ENCODE results near the gene XYLT1. TPM values are rescaled to one million over a fixed set of nuclear protein-coding genes. Genes with fewer than 3 reads are reported as not detected.

The XYLT1 gene
- total and polyA plus RNA-seq, 10 of the 15 experiments (the other 5 are each of a cell fraction or from before 2014, with no cell fraction given): 0.88 to 14.8 (median 5.8) TPM

DNA sequence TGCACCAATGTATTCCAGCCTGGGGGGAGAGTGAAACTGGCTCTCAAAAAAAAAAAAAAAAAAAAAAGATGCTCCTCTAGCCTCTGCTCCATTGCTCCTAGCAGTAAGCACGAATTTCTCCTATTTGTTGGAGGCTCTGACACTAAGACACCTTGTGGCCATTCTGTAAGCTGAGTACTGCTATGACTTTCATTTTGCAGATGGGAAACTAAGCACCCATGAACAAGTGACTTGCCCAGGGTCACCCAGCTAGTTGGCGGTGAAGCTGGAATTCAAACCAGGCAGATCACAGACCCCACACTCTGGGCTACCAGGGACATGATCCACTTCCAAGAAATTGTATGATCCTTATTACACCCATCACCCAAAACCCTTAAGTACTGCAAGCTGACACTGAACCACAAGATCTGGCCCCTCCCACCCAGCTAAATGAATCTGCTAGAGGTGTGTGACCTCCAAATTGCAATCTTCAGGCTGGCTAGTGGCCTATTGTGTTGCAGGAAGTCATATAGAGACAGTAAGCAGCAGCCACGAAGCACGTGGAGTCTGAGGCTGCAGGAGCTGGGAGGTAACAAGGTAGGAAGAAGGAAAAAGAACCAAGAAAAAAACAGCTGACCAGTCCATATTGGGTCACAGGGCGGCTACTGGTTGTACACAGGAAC lies 209.4 kb downstream of the XYLT1 start (continued):
- TF ChIP-seq, protein P1, sequence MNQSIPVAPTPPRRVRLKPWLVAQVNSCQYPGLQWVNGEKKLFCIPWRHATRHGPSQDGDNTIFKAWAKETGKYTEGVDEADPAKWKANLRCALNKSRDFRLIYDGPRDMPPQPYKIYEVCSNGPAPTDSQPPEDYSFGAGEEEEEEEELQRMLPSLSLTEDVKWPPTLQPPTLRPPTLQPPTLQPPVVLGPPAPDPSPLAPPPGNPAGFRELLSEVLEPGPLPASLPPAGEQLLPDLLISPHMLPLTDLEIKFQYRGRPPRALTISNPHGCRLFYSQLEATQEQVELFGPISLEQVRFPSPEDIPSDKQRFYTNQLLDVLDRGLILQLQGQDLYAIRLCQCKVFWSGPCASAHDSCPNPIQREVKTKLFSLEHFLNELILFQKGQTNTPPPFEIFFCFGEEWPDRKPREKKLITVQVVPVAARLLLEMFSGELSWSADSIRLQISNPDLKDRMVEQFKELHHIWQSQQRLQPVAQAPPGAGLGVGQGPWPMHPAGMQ (IDR thresholded peaks at IDR 0.05; ENCODE audit: borderline replicate concordance): no peak
- no peak for TF ChIP-seq TAF1 (IDR thresholded peaks at IDR 0.05; ENCODE audit: borderline replicate concordance, low read depth, low read length)
- TF ChIP-seq, protein P2, sequence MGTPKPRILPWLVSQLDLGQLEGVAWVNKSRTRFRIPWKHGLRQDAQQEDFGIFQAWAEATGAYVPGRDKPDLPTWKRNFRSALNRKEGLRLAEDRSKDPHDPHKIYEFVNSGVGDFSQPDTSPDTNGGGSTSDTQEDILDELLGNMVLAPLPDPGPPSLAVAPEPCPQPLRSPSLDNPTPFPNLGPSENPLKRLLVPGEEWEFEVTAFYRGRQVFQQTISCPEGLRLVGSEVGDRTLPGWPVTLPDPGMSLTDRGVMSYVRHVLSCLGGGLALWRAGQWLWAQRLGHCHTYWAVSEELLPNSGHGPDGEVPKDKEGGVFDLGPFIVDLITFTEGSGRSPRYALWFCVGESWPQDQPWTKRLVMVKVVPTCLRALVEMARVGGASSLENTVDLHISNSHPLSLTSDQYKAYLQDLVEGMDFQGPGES (IDR thresholded peaks at IDR 0.05): no peak
- TF ChIP-seq HDAC2 (IDR thresholded peaks at IDR 0.05): no peak
- TF ChIP-seq ZZZ3 (IDR thresholded peaks at IDR 0.05; ENCODE audit: control insufficient read depth, insufficient read length, low read depth): no peak
- no peak for TF ChIP-seq MEF2B (IDR thresholded peaks at IDR 0.05; ENCODE audit: partially characterized antibody, poor library complexity, severe bottlenecking)
- no peak for TF ChIP-seq ASH2L (IDR thresholded peaks at IDR 0.05; ENCODE audit: borderline replicate concordance, low read depth)
- TF ChIP-seq EP300 (IDR thresholded peaks at IDR 0.05; ENCODE audit: borderline replicate concordance in 1 of 2, control insufficient read depth in 1 of 2, low read depth in 2 of 2, low read length in 2 of 2): no peak
- no peak for TF ChIP-seq MEF2A (IDR thresholded peaks at IDR 0.05; ENCODE audit: insufficient read depth, low read depth, low read length)
- no peak for TF ChIP-seq CEBPB (IDR thresholded peaks at IDR 0.05; ENCODE audit: borderline replicate concordance in 1 of 2, low read depth in 2 of 2, low read length in 2 of 2)
- TF ChIP-seq SUPT20H (IDR thresholded peaks at IDR 0.05; ENCODE audit: borderline replicate concordance, control insufficient read depth, low read depth, low read length): no peak
- TF ChIP-seq, protein P3, sequence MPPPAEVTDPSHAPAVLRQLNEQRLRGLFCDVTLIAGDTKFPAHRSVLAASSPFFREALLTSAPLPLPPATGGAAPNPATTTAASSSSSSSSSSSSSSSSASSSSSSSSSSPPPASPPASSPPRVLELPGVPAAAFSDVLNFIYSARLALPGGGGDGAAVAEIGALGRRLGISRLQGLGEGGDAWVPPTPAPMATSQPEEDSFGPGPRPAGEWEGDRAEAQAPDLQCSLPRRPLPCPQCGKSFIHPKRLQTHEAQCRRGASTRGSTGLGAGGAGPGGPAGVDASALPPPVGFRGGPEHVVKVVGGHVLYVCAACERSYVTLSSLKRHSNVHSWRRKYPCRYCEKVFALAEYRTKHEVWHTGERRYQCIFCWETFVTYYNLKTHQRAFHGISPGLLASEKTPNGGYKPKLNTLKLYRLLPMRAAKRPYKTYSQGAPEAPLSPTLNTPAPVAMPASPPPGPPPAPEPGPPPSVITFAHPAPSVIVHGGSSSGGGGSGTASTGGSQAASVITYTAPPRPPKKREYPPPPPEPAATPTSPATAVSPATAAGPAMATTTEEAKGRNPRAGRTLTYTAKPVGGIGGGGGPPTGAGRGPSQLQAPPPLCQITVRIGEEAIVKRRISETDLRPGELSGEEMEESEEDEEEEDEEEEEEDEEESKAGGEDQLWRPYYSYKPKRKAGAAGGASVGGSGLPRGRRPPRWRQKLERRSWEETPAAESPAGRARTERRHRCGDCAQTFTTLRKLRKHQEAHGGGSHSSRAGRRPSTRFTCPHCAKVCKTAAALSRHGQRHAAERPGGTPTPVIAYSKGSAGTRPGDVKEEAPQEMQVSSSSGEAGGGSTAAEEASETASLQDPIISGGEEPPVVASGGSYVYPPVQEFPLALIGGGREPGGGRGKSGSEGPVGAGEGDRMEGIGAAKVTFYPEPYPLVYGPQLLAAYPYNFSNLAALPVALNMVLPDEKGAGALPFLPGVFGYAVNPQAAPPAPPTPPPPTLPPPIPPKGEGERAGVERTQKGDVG (CRISPR knock-in tag; IDR thresholded peaks at IDR 0.05): no peak
- TF ChIP-seq, protein P4, sequence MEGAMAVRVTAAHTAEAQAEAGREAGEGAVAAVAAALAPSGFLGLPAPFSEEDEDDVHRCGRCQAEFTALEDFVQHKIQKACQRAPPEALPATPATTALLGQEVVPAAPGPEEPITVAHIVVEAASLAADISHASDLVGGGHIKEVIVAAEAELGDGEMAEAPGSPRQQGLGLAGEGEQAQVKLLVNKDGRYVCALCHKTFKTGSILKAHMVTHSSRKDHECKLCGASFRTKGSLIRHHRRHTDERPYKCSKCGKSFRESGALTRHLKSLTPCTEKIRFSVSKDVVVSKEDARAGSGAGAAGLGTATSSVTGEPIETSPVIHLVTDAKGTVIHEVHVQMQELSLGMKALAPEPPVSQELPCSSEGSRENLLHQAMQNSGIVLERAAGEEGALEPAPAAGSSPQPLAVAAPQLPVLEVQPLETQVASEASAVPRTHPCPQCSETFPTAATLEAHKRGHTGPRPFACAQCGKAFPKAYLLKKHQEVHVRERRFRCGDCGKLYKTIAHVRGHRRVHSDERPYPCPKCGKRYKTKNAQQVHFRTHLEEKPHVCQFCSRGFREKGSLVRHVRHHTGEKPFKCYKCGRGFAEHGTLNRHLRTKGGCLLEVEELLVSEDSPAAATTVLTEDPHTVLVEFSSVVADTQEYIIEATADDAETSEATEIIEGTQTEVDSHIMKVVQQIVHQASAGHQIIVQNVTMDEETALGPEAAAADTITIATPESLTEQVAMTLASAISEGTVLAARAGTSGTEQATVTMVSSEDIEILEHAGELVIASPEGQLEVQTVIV (IDR thresholded peaks at IDR 0.05; ENCODE audit: borderline replicate concordance, partially characterized antibody): no peak
- no peak for TF ChIP-seq RBBP5 (conservative IDR thresholded peaks at IDR 0.05)
- TF ChIP-seq SIX5 (IDR thresholded peaks at IDR 0.05; ENCODE audit: low read depth, low read length, severe bottlenecking): no peak
- peak; percentile 59; the same call in 1 of the 2 replicates for TF ChIP-seq RUNX3 (IDR thresholded peaks at IDR 0.05; ENCODE audit: low read length)
- TF ChIP-seq, protein P5, sequence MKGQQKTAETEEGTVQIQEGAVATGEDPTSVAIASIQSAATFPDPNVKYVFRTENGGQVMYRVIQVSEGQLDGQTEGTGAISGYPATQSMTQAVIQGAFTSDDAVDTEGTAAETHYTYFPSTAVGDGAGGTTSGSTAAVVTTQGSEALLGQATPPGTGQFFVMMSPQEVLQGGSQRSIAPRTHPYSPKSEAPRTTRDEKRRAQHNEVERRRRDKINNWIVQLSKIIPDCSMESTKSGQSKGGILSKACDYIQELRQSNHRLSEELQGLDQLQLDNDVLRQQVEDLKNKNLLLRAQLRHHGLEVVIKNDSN (IDR thresholded peaks at IDR 0.05; ENCODE audit: borderline replicate concordance, extremely low read length, insufficient read depth, low read depth, low read length): no peak
- no peak for TF ChIP-seq CHD4 (IDR thresholded peaks at IDR 0.05)
- TF ChIP-seq PAX5 (IDR thresholded peaks at IDR 0.05; ENCODE audit: borderline replicate concordance, low read depth, low read length): peak; percentile 15; the same call in 1 of the 2 replicates

Measured in GM12878 (cell line).